Sigmoid colon (tissue), 7 donors: ENCODE data around the gene HNF1B. TPM values are rescaled to one million over a fixed set of nuclear protein-coding genes. Genes with fewer than 3 reads are reported as not detected.
"Not testable (repeated sequence)": the region's sequence is repeated elsewhere in the genome, so short reads cannot be mapped to it uniquely, and the experiment has no call there.

ENCODE experiments used
- DNase-seq: peaks from one replicate; pipeline ENCODE4 v3.0.0-alpha.2; 2019
- H3K27ac ChIP-seq, 4 donors: fragments of 200-600 bp; sonication (generic); one replicate each; pipeline ENCODE4 v1.5.1; 2016 to 2019; ENCODE audit warnings: mild to moderate bottlenecking in 1 of 4
- H3K27me3 ChIP-seq, 3 donors: fragments of 200-600 bp; sonication (generic); one replicate each; pipeline ENCODE4 v1.5.1; 2019; ENCODE audit warnings: mild to moderate bottlenecking in 1 of 3
- H3K36me3 ChIP-seq, 4 donors: fragments of 200-600 bp; sonication (generic); one replicate each; pipeline ENCODE4 v1.5.1; 2016 to 2019
- H3K4me1 ChIP-seq, 4 donors: fragments of 200-600 bp; sonication (generic); one replicate each; pipeline ENCODE4 v1.5.1; 2017 to 2019
- H3K4me3 ChIP-seq, 4 donors: fragments of 200-600 bp; sonication (generic); one replicate each; pipeline ENCODE4 v1.5.1; 2017 to 2019; ENCODE audit warnings: mild to moderate bottlenecking in 2 of 4, moderate library complexity in 1 of 4
- H3K9me3 ChIP-seq, 4 donors: fragments of 200-600 bp in 3 of 4; sonication (generic) in 3 of 4; one replicate each; pipeline versions ENCODE4 v1.5.1 to v1.6.1; 2013 to 2019
- EP300 ChIP-seq, 4 donors: sonication (generic); formaldehyde crosslinking; IDR thresholded peaks; one replicate each; pipeline ENCODE4 v1.6.1; 2017; ENCODE audit warnings: antibody characterized with exemption in 4 of 4
- POLR2A ChIP-seq, 2 donors: fragments of 450-650 bp; IDR thresholded peaks; one replicate each; pipeline ENCODE4 v1.6.1; 2016; ENCODE audit warnings: antibody characterized with exemption in 2 of 2, mild to moderate bottlenecking in 2 of 2, moderate library complexity in 2 of 2
- POLR2AphosphoS5 ChIP-seq, 4 donors: sonication (generic); formaldehyde crosslinking; IDR thresholded peaks; one replicate each; pipeline ENCODE4 v1.6.1; 2017; ENCODE audit warnings: antibody characterized with exemption in 4 of 4
- WGBS, 2 donors: extraction: QIAGEN DNeasy Blood & Tissue Kit; methylation state at CpG; one replicate each; pipeline ENCODE4 v1.1.7; 2013; 5-methylcytosine and 5-hydroxymethylcytosine counted together
- intact Hi-C: fragments of 100-400 bp; cut with DNase I; formaldehyde crosslinking; loops from one replicate; pipeline ENCODE4 v1.15.1; 2023
- polyA plus RNA-seq, 3 donors: library from polyadenylated mRNA; stranded (reverse); fragments of 200-250 nt; gene quantifications; one replicate each; pipeline ENCODE4 v1.2.3, GENCODE V29; 2013
- total RNA-seq, 4 donors: library from RNA; depleted of rRNA; stranded (reverse); fragments of >200 nt; gene quantifications; one replicate each; pipeline ENCODE4 v1.1.0, GENCODE V29; 2016
- TF ChIP-seq, protein P1 (sequence below), 4 experiments: fragments of 450-650 bp in 3 of 4; fragments of 200-600 bp in 1 of 4; IDR thresholded peaks; one replicate each; pipeline ENCODE4 v1.5.1; 2016 to 2019; ENCODE audit warnings: antibody characterized with exemption in 4 of 4, mild to moderate bottlenecking in 3 of 4, moderate library complexity in 2 of 4
- donor health status: healthy with polysubstance abuse.
- donor health status: Bipolar disorder and iron deficiency.
- donor health status: healthy.

HNF1B gene
- total and polyA plus RNA-seq, 7 donors, result 0.28 to 13.2 (median 10.7) TPM; not detected in 3

DNA sequence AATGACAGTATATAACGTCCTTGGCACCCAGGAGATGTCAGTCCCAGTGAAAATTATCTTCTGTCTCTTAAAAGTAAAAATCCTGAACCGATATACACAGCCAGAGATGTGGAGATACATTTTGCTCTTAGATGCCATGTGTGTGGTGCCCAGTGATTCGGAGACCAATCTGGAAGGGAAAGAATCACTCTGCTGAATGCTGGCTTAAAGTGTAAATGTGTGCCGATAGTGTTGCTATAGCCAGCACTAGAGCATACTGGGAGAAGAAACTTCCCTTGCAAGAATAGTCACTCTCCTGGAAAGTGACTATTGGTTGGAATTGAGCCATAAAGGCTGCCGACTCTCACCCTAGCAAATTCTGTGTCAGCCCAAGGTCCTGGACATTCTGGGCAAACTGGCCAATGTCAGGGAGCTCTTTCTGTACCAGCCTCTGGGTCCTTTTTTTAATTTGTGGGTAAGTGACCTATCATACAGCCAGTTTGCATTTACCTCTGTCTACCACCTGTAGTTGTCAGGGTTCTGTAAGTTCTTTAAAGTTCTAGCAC is 44.2 kb upstream of the HNF1B start:
- H3K4me3 ChIP-seq, result no peak overlapping the region
- no peaks in the 10 kb centered on the region for H3K4me1 ChIP-seq
- H3K27ac ChIP-seq, result no peak overlapping the region
- 15 to 61% methylated on average over 5 of the region's 5 CpGs for WGBS, 2 donors
- intact Hi-C loops, result no loop called here
- H3K9me3 ChIP-seq, result no peaks in the 10 kb centered on the region
- DNase-seq, result no peak
- TF ChIP-seq POLR2AphosphoS5 (IDR thresholded peaks at IDR 0.05) (no peak), POLR2A (IDR thresholded peaks at IDR 0.05) (no peak), EP300 (IDR thresholded peaks at IDR 0.05) (no peak)
- TF ChIP-seq, protein P1, sequence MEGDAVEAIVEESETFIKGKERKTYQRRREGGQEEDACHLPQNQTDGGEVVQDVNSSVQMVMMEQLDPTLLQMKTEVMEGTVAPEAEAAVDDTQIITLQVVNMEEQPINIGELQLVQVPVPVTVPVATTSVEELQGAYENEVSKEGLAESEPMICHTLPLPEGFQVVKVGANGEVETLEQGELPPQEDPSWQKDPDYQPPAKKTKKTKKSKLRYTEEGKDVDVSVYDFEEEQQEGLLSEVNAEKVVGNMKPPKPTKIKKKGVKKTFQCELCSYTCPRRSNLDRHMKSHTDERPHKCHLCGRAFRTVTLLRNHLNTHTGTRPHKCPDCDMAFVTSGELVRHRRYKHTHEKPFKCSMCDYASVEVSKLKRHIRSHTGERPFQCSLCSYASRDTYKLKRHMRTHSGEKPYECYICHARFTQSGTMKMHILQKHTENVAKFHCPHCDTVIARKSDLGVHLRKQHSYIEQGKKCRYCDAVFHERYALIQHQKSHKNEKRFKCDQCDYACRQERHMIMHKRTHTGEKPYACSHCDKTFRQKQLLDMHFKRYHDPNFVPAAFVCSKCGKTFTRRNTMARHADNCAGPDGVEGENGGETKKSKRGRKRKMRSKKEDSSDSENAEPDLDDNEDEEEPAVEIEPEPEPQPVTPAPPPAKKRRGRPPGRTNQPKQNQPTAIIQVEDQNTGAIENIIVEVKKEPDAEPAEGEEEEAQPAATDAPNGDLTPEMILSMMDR (IDR thresholded peaks at IDR 0.05), result no peak
- peaks cover 0 to 38% (median 18%) of the 10 kb centered on the region in 3 donors for H3K27me3 ChIP-seq
- no peaks in the 10 kb centered on the region for H3K36me3 ChIP-seq

DNA sequence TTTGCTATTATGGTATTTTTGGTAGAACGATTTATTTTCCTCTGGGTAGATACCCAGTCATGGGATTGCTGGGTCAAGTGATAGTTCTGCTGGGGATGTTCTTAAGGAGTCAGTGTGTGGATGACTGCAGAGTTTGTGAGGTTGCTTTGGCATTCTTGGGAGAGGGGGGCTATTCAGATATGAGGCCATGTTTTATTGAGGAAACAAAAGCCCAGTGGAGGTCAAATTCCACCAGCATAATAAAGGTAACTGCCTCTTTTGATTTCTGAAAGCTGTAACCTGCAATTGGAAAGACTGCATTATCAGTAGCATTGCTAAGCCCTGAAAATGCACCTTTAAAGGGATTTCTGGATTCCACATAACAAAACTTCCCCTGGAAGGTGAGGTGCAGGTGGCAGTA is 43.7 kb upstream of the HNF1B start:
- H3K4me3 ChIP-seq, result no peak overlapping the region
- H3K9me3 ChIP-seq, result no peaks in the 10 kb centered on the region
- TF ChIP-seq POLR2A (IDR thresholded peaks at IDR 0.05) (no peak), EP300 (IDR thresholded peaks at IDR 0.05) (no peak), POLR2AphosphoS5 (IDR thresholded peaks at IDR 0.05) (no peak)
- TF ChIP-seq, protein P1 (IDR thresholded peaks at IDR 0.05), result no peak
- H3K27me3 ChIP-seq, result peaks cover 0 to 38% (median 18%) of the 10 kb centered on the region in 3 donors
- no peaks in the 10 kb centered on the region for H3K4me1 ChIP-seq
- no peak for DNase-seq
- H3K27ac ChIP-seq, result no peak overlapping the region
- intact Hi-C loops, result no loop called here
- H3K36me3 ChIP-seq, result no peaks in the 10 kb centered on the region
- WGBS, 2 donors, result 18 to 62% methylated on average over 1 of the region's 1 CpG

DNA sequence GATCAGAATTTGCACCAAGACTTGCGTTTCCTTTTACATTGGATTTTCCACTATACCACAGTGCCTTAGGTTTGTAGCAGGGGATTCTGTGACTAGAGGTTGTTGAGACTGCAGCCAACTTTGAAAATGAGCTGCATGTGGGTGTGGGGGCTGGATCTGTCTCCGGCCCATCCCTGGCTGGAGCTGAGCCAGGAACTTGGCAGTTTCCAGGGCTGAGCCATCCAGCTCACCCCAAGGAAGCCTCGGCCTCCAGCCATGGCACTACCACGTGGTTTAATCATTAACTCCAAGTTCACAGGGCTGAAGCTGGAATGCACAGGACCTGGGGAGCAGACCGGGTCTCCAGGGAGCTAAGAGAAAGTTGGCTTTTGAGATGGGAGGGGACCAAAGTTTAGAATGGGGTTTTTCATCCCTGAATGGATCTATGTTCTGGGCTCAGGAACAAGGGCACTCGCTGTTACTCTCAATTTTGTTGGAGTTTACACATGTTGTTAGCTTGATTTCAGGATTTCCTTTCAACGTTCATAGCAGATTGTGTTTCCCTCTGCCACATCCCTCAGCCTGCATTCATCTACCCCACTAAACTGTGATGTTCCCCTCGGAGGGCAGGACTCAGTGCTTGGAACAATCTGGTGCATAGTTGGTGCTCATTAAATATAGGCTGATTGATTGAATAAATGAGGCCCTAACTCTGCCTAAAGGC is 42.3 kb upstream of the HNF1B start:
- H3K4me1 ChIP-seq, result no peaks in the 10 kb centered on the region
- no peaks in the 10 kb centered on the region for H3K9me3 ChIP-seq
- H3K4me3 ChIP-seq, result no peak overlapping the region
- intact Hi-C loops, result no loop called here
- peaks cover 0 to 38% (median 18%) of the 10 kb centered on the region in 3 donors for H3K27me3 ChIP-seq
- H3K27ac ChIP-seq, result no peak overlapping the region
- no peak for TF ChIP-seq POLR2A (IDR thresholded peaks at IDR 0.05)
- TF ChIP-seq POLR2AphosphoS5 (IDR thresholded peaks at IDR 0.05), result no peak
- TF ChIP-seq EP300 (IDR thresholded peaks at IDR 0.05), result no peak
- TF ChIP-seq, protein P1 (IDR thresholded peaks at IDR 0.05), result no peak
- DNase-seq, result no peak
- no peaks in the 10 kb centered on the region for H3K36me3 ChIP-seq
- WGBS, 2 donors, result 11 to 57% methylated on average over 8 of the region's 8 CpGs

DNA sequence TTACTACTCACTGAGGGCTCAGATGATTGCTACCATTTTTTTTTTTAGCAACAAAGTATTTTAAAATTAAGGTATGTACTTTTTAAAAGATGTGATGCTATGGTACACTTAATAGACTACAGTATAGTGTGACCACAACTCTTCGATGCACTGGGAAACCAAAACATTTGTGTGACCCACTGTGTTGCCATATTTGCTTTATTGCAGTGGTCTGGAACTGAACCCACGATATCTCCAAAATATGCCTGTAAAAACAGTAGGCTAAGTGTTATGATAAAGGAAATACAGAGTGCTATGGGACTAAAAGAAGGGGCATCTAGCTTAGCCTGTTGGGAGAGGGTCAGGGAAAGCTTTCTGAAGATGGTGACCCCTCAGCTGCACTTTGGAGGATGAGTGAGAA is 41.6 kb upstream of the HNF1B start:
- peaks cover 0 to 38% (median 18%) of the 10 kb centered on the region in 3 donors for H3K27me3 ChIP-seq
- TF ChIP-seq, protein P1 (IDR thresholded peaks at IDR 0.05), result no peak
- no peak for TF ChIP-seq POLR2A (IDR thresholded peaks at IDR 0.05)
- TF ChIP-seq EP300 (IDR thresholded peaks at IDR 0.05), result no peak
- TF ChIP-seq POLR2AphosphoS5 (IDR thresholded peaks at IDR 0.05), result no peak
- no peak overlapping the region for H3K4me3 ChIP-seq
- no peak for DNase-seq
- H3K27ac ChIP-seq, result no peak overlapping the region
- intact Hi-C loops, result no loop called here
- H3K9me3 ChIP-seq, result no peaks in the 10 kb centered on the region
- no peaks in the 10 kb centered on the region for H3K4me1 ChIP-seq
- no peaks in the 10 kb centered on the region for H3K36me3 ChIP-seq
- WGBS, 2 donors, result 76 to 94% methylated on average over 2 of the region's 2 CpGs

DNA sequence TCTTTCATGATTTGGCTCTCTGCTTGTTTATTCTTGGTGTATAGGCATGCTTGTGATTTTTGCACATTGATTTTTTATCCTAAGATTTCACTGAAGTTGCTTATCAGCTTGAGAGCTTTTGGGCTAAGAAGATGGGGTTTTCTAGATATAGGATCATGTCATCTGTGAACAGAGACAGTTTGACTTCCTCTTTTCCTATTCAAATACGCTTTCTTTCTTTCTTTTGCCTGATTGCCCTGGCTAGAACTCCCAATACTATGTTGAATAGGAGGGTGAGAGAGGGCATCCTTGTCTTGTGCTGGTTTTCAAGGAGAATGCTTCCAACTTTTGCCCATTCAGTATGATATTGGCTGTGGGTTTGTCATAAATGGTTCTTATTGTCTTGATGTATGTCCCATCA is 37.6 kb upstream of the HNF1B start:
- H3K4me1 ChIP-seq, DNase-seq, H3K4me3 ChIP-seq, H3K9me3 ChIP-seq, intact Hi-C loops, H3K27ac ChIP-seq, H3K36me3 ChIP-seq: not testable (repeated sequence)
- WGBS, 2 donors, result 52 to 86% methylated on average over 1 of the region's 1 CpG
- peaks cover 0 to 11% (median 0%) of the 10 kb centered on the region in 3 donors for H3K27me3 ChIP-seq
